HG02938 (cell line): Measurements from ENCODE around the gene RCC1.
"Not testable (repeated sequence)": the region's sequence is repeated elsewhere in the genome, so short reads cannot be mapped to it uniquely, and the experiment has no call there.

Source experiments
- ATAC-seq: cut with Tn5 transposase; IDR thresholded peaks from one replicate; pipeline ENCODE4 v1.9.1; 2021; ENCODE audit warnings: mild to moderate bottlenecking, moderate library complexity; ENCODE audit not compliant: unreplicated experiment

The RCC1 gene

GRCh38 chr1:28510273-28510969, 4.6 kb downstream of the RCC1 start:
- ATAC-seq: no peak

GRCh38 chr1:28510970-28511440, 5.2 kb downstream of the RCC1 start:
- ATAC-seq: no peak

- ATAC-seq: no peak
These were observed 6.3 kb downstream of the RCC1 start for GRCh38 chr1:28512058-28512611.

- ATAC-seq: not testable (repeated sequence)
These were observed 8.6 kb downstream of the RCC1 start for GRCh38 chr1:28514445-28514933.

GRCh38 chr1:28516518-28516956, 10.7 kb downstream of the RCC1 start:
- no peak for ATAC-seq

- ATAC-seq: peak; percentile 4
These were observed 11.8 kb downstream of the RCC1 start for GRCh38 chr1:28517649-28517999.

GRCh38 chr1:28518000-28518744, 12.3 kb downstream of the RCC1 start:
- ATAC-seq: peak; percentile 74

GRCh38 chr1:28518745-28519341, 13.0 kb downstream of the RCC1 start:
- ATAC-seq: peak; percentile 17

GRCh38 chr1:28519946-28520725, 14.3 kb downstream of the RCC1 start:
- no peak for ATAC-seq

GRCh38 chr1:28520796-28521195, 15.0 kb downstream of the RCC1 start:
- ATAC-seq: not testable (repeated sequence)

GRCh38 chr1:28521502-28522164, 15.8 kb downstream of the RCC1 start:
- no peak for ATAC-seq

- ATAC-seq: not testable (repeated sequence)
These were observed 16.7 kb downstream of the RCC1 start for GRCh38 chr1:28522537-28522936.

GRCh38 chr1:28525002-28525642, 19.3 kb downstream of the RCC1 start:
- ATAC-seq: not testable (repeated sequence)

GRCh38 chr1:28526886-28527285, 21.0 kb downstream of the RCC1 start:
- ATAC-seq: no peak

GRCh38 chr1:28530456-28530855, 24.6 kb downstream of the RCC1 start:
- no peak for ATAC-seq

GRCh38 chr1:28534671-28535070, 28.8 kb downstream of the RCC1 start:
- no peak for ATAC-seq

GRCh38 chr1:28535180-28535579, 29.3 kb downstream of the RCC1 start:
- no peak for ATAC-seq

- no peak for ATAC-seq
These were observed 31.8 kb downstream of the RCC1 start for GRCh38 chr1:28537457-28538199.

- ATAC-seq: no peak
These were observed 32.4 kb downstream of the RCC1 start for GRCh38 chr1:28538286-28538685.
